Measurements from ENCODE around the gene ONECUT1. TPM values are rescaled to one million over a fixed set of nuclear protein-coding genes. Genes with fewer than 3 reads are reported as not detected.

The ONECUT1 gene
- total and polyA plus RNA-seq, 10 of the 15 experiments (the other 5 are each of a cell fraction or from before 2014, with no cell fraction given), result 0.28 TPM; not detected in 9

- Histone ChIP-seq H3K27ac (ENCODE audit: control insufficient read depth, insufficient read depth) (no peak overlapping the region), H3K27me3 (replicated peaks in 1 of 2; ENCODE audit: control insufficient read depth in 2 of 2, insufficient read depth in 2 of 2, low read length in 1 of 2) (no peaks in the 10 kb centered on the region), H3K9ac (ENCODE audit: control insufficient read depth, insufficient read depth, low read length) (no peak overlapping the region), H3K4me2 (ENCODE audit: control insufficient read depth, insufficient read depth) (peak overlapping the region; percentile 68), H3K4me3 (no peak overlapping the region), H3K4me1 (ENCODE audit: control insufficient read depth, insufficient read depth, low read length) (no peaks in the 10 kb centered on the region; the same call in 1 of the 2 replicates), H2AFZ (ENCODE audit: control insufficient read depth, low read depth, low read length) (no peak overlapping the region), H3K9me3 (replicated peaks; ENCODE audit: control insufficient read depth, insufficient read depth, low read length) (no peaks in the 10 kb centered on the region), H4K20me1 (ENCODE audit: control insufficient read depth, insufficient read depth) (no peaks in the 10 kb centered on the region), H3K79me2 (ENCODE audit: control insufficient read depth, insufficient read depth, low read length) (no peaks in the 10 kb centered on the region), H3K36me3 (ENCODE audit: control insufficient read depth in 2 of 2, insufficient read depth in 2 of 2, low read length in 1 of 2) (no peaks in the 10 kb centered on the region)
- intact Hi-C loops (cut with micrococcal nuclease; ENCODE audit: unreplicated experiment) (no loop called here), in situ Hi-C loops (cut with MboI) (no loop called here)
- ChIA-PET RAD21 (ENCODE audit: unreplicated experiment) (no interaction called here), POLR2A (no interaction called here), SMC1A (ENCODE audit: uncharacterized antibody, unreplicated experiment) (interaction anchor here (0.6 to 1.5 kb wide), 3 partner anchors 413 to 493 kb away, joined by 3 to 4 read pairs (median 3); no protein-coding TSS in a partner anchor), CTCF (interaction anchor here (1.6 to 2.4 kb wide), 2 partner anchors 15 to 492 kb away, joined by 5 to 7 read pairs; no protein-coding TSS in a partner anchor)
- FAIRE-seq (peak; percentile 68), ATAC-seq (peak; percentile 79), DNase-seq (ENCODE audit: low read depth, low spot score) (peak; percentile 33)
- WGBS (ENCODE audit: insufficient coverage, insufficient replicate concordance, low lambda C conversion rate, missing lambda C conversion rate), result 5% methylated on average over 4 of the region's 4 CpGs
- TF ChIP-seq ZBTB11 (CRISPR knock-in tag; IDR thresholded peaks at IDR 0.05) (no peak), POU2F2 (IDR thresholded peaks at IDR 0.05; ENCODE audit: borderline replicate concordance, low read depth, low read length) (0 out of 3 replicates have a peak, but pooled peaks have one; percentile 38), ESRRA (IDR thresholded peaks at IDR 0.05; ENCODE audit: low read length) (no peak), JUNB (IDR thresholded peaks at IDR 0.05) (peak; percentile 36; the same call in 1 of the 2 replicates)
- no TSS peak for BruUV-seq (replicated peaks)
Observed at GRCh38 chr15:52749258-52749657, 40.9 kb downstream of the ONECUT1 start.
